Measurements from ENCODE around the gene MAMDC2.

Gene MAMDC2

GRCh38 chr9:70040376-70040903 is 3.2 kb upstream of the MAMDC2 start:
- DNase-seq: no peak

- DNase-seq: no peak
Measured at GRCh38 chr9:70042461-70043215, 1.0 kb upstream of the MAMDC2 start.

DNA sequence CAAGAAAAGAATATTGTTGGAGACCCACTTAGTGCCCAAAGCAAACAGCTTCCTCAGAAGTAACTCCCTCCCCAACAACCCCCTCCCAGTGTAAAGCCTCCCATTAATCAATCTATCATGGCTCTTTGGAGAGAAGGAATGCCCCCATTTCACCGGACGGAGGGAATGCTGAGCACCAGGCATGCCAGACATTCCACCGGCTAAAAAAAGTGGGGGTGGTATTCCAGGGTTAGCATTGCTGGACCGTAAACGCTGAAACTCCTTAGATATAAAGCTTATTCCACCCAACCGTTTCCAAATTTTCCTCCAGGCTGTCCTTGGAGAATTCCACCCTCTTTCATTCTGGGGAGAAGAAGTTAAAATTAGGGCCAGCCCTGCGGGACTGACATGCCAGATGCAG is 363 bp upstream of the MAMDC2 start:
- DNase-seq: no peak

GRCh38 chr9:70044490-70045307 is 1.1 kb downstream of the MAMDC2 start:
- no peak for DNase-seq

GRCh38 chr9:70045452-70045851 is 1.8 kb downstream of the MAMDC2 start:
- DNase-seq: no peak

DNA sequence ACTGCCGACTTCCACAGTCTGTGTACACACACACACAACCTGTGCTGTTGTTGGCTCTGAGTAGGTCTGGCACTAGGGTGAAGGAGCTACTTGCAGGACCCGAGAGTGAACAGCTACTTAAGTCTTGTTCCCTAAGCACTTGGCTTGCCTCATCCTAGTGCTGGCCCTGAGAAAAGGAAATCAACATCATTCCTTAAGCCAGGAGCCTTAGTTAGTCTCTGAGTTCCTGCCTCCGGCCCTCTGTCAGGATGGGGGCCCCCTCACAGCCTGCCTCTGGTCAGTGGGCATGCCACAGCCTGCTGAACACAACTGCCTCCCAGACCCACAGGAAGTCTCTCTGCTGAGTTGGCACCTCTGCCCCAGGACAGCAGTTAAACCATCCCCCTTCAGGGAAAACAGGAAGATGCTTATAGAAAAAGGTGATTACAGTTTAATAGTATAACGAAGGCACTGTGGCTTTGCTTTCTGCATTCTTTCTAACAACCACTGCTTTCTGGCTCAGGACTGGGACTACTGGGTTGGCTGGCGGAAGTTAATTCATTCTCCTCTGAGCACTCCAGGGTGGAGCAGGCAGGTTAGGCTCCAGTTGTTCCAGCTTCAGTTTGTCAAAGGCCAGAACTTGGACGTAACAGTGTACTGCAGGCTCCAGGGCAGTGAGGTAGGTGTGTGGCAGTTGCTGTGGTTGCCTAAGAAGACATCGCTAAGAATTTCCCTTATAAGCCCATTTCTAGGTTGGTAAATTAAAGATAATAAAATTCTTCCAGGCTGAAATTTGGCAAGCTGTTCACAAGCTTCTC is 2.8 kb downstream of the MAMDC2 start:
- DNase-seq: no peak

- DNase-seq: peak; percentile 57
Measured at GRCh38 chr9:70049236-70049635, 5.6 kb downstream of the MAMDC2 start.

DNA sequence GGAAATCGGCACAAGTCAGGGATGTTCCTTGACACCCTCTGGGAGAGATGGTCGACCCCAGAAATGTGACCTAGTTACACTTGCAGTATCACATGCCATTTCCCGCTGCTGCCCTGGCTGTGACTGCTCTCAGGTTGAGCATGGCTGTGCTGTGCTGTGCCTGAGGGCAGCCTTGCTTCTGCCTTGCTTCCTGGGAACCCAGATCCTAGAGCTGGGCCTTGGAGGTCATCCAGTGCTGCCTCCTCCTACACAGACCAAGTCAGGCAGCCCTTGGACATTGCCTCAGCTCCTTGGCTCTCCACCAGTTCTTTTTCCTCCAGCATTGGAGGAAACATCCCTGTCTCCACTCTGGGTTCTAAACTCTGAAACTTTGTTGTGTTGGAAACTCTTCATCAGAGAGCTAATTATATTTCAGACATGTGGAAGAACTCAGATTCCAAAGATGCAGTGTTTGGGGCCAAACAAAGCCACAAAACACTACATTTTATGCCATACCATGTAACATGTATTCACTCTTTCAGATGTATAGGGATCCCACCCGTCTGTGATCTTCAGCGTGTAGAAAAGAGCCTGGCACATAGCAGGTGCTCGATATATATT is 6.1 kb downstream of the MAMDC2 start:
- no peak for DNase-seq

DNA sequence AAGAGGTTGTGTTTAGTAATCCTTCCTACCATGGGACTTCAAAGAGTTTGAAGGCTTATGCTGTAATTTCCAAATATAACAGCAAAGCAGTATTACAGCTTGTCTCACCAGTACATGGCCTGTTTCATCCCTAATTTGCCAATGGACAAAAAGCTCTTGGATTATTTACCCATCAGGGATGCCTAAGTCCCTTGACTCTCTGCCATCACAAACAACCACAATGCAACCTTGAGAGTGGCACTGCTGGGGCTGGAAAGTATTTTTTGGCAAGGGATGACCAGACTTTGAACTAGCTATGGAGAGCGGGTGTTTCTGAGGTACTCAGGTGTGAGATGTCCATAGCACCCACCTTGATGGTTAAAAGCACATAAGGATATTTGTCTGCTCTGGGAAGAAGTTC is 9.1 kb downstream of the MAMDC2 start:
- DNase-seq: no peak

DNA sequence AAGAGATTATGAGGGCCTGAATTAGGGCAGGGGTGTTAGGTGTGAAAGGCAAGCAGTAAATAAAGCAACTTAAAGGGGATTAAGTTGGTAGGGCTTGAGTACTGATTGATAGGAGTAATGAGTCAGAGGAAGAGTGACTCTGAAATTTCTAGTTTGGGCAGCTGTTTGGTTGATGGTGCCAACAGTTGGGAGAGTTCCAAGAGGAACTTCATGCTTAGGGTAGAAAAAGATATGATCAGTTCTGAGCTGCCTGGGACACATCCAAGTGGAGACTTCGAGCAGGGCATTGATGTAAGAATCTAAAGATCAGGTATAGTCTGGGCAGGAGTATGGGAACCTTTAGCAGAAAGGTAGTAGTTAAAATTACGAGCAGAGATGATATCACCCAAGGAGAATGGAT is 10.2 kb downstream of the MAMDC2 start:
- DNase-seq: peak; percentile 46

GRCh38 chr9:70054521-70054920 is 10.9 kb downstream of the MAMDC2 start:
- no peak for DNase-seq

DNA sequence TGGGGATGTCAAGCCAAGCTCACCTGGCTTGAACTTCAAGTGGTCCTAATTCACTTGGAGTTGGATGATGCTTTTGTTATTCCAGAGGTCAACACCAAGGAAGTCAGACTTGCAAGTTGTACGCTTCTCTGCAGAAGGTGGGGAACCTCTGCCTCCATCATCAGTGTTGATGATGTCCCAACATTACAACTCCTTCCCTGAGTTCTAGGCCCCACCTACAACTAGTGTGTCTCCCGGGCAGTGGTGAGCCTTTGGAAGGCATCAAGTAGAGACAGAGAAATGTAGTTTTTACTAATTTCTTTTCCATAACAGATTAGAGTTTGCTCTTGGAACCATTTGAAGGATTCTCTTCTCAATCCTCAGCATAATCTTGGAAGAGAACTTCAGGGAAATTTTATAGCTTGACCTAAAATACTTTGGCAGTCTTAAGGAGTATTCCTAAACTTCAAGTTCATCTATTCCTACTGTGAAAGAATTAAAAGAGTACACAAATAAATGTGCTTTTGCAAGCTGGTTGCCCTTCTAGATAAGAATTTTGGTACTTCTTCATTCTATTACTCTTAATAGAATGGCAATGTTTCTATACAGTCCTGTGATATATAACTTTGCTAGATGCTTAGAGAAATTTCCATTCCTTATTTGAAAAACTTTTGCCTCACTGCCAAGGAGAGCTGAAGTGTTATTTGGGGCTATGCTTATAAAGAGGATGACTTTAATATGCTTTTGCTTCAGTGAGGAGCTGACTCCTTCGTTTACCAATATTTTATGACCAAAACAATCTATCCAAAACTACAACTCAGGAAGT is 12.0 kb downstream of the MAMDC2 start:
- no peak for DNase-seq

- DNase-seq: no peak
Measured at GRCh38 chr9:70056211-70056944, 12.7 kb downstream of the MAMDC2 start.

- DNase-seq: no peak
Measured at GRCh38 chr9:70058569-70059116, 15.0 kb downstream of the MAMDC2 start.

GRCh38 chr9:70060148-70060882 is 16.7 kb downstream of the MAMDC2 start:
- DNase-seq: no peak

DNA sequence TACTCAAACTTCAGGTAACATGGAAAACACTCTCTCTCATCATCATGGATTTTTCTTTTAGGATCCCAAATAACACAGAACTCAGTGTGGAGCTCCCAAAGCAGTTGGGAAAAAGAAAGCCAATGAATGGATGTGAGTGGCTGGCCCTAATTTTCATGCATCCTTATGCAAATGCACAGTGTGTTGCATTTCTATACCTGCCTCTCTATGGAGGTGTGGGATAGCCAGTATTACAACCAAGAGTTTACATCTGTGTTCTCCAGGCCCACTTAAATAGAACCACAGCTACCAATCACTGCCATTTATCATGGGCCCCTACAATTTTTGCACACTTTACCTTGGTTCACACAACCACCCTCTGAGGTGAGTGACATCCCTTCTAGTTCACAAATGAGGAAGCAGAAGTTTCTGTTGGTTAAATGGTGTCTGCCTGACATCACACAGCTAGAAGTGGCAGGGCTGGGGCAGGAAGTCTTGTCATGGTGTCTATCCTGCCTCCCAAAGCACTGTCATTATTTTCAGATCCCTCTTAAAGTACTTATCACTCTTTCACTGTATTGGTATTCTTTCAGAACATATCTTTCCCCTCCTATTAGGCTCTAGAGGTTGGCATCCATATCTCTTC is 17.3 kb downstream of the MAMDC2 start:
- no peak for DNase-seq

- no peak for DNase-seq
Measured at GRCh38 chr9:70061776-70062175, 18.1 kb downstream of the MAMDC2 start.

GRCh38 chr9:70064496-70064895 is 20.8 kb downstream of the MAMDC2 start:
- no peak for DNase-seq

DNA sequence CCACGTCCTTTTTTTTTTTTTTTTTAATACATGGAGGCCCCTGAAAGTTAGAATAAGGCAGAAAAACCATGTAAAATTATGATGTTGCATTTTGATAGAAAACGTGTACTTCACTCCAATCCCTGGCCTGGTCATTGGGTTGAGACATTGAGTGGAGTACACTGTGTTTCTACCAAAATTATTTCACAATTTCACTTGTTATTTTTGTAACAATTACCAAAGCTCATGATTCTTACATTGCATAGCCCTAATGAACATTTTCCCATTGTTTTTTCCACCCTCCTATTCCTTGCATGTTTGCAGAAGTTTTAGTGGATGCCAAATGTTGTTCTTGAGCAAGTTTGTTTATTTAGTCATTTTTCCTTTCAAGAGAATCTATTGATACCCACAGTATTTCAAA is 21.9 kb downstream of the MAMDC2 start:
- no peak for DNase-seq

- DNase-seq: no peak
Measured at GRCh38 chr9:70066418-70066817, 22.8 kb downstream of the MAMDC2 start.
